Lower leg skin (tissue), 4 donors: Measurements from ENCODE around the gene PPFIBP2. TPM values are rescaled to one million over a fixed set of nuclear protein-coding genes. Genes with fewer than 3 reads are reported as not detected.
A peak's percentile ranks its signal among the peaks of the same experiment; 100 is the strongest.

Source experiments
- DNase-seq, 2 donors: peaks; one replicate each; pipeline ENCODE4 v3.0.0-alpha.2; 2019; ENCODE audit warnings: low spot score in 2 of 2
- H3K4me3 ChIP-seq: fragments of 200-600 bp; sonication (generic); 2 replicates; pipeline ENCODE4 v1.5.1; 2017; ENCODE audit warnings: mild to moderate bottlenecking, low read depth; ENCODE audit not compliant: poor library complexity, severe bottlenecking
- CTCF ChIP-seq, 3 donors: fragments of 450-650 bp; IDR thresholded peaks; one replicate each; pipeline ENCODE4 v1.5.1; 2016; ENCODE audit warnings: antibody characterized with exemption in 3 of 3, mild to moderate bottlenecking in 3 of 3, moderate library complexity in 2 of 3
- POLR2A ChIP-seq, 2 donors: fragments of 450-650 bp; IDR thresholded peaks; one replicate each; pipeline ENCODE4 v1.6.1; 2016 to 2017; ENCODE audit warnings: antibody characterized with exemption in 2 of 2, mild to moderate bottlenecking in 1 of 2, moderate library complexity in 1 of 2
- WGBS, 2 donors: methylation state at CpG; one replicate each; pipeline ENCODE4 v1.1.5; 2018; 5-methylcytosine and 5-hydroxymethylcytosine counted together
- intact Hi-C: fragments of 100-400 bp; cut with DNase I; formaldehyde crosslinking; loops from one replicate; pipeline ENCODE4 v1.15.0; 2023; ENCODE audit warnings: low total_unique reads
- total RNA-seq, 4 donors: library from RNA; depleted of rRNA; stranded (reverse); fragments of >200 nt; gene quantifications; one replicate each; pipeline ENCODE4 v1.1.0, GENCODE V29; 2016

The PPFIBP2 gene
- total RNA-seq, 4 donors from 2014 or later: 56.6 to 87.1 (median 69.5) TPM

GRCh38 chr11:7543302-7543701 lies 29.5 kb downstream of the PPFIBP2 start:
- intact Hi-C loops: no loop called here
- no peak for DNase-seq
- WGBS, 2 donors: 70 to 87% methylated on average over 1 of the region's 1 CpG
- no peak overlapping the region for H3K4me3 ChIP-seq
- TF ChIP-seq CTCF (IDR thresholded peaks at IDR 0.05): no peak
- no peak for TF ChIP-seq POLR2A (IDR thresholded peaks at IDR 0.05)

GRCh38 chr11:7544021-7544420 lies 30.2 kb downstream of the PPFIBP2 start:
- WGBS, 2 donors: 92 to 94% methylated on average over 3 of the region's 3 CpGs
- no peak overlapping the region for H3K4me3 ChIP-seq
- no peak for DNase-seq
- TF ChIP-seq POLR2A (IDR thresholded peaks at IDR 0.05) (no peak), CTCF (IDR thresholded peaks at IDR 0.05) (no peak)
- intact Hi-C loops: no loop called here

GRCh38 chr11:7545611-7546010 lies 31.8 kb downstream of the PPFIBP2 start:
- intact Hi-C loops: no loop called here
- TF ChIP-seq POLR2A (IDR thresholded peaks at IDR 0.05): no peak
- TF ChIP-seq CTCF (IDR thresholded peaks at IDR 0.05): no peak
- no peak for DNase-seq
- H3K4me3 ChIP-seq: no peak overlapping the region
- WGBS, 2 donors: 69 to 76% methylated on average over 4 of the region's 4 CpGs

GRCh38 chr11:7546324-7546791 lies 32.6 kb downstream of the PPFIBP2 start:
- DNase-seq: peak; percentile 74 to 89
- intact Hi-C loops: no loop called here
- TF ChIP-seq POLR2A (IDR thresholded peaks at IDR 0.05) (no peak), CTCF (IDR thresholded peaks at IDR 0.05) (no peak)
- no peak overlapping the region for H3K4me3 ChIP-seq
- WGBS, 2 donors: 45 to 60% methylated on average over 3 of the region's 3 CpGs

- no peak for TF ChIP-seq POLR2A (IDR thresholded peaks at IDR 0.05)
- TF ChIP-seq CTCF (IDR thresholded peaks at IDR 0.05): no peak
- WGBS, 2 donors: 52 to 63% methylated on average over 4 of the region's 4 CpGs
- intact Hi-C loops: no loop called here
- no peak overlapping the region for H3K4me3 ChIP-seq
- no peak for DNase-seq
Measured at GRCh38 chr11:7547687-7548086, 33.9 kb downstream of the PPFIBP2 start.

GRCh38 chr11:7548659-7549274 lies 35.0 kb downstream of the PPFIBP2 start:
- WGBS, 2 donors: 60 to 68% methylated on average over 7 of the region's 7 CpGs
- H3K4me3 ChIP-seq: no peak overlapping the region
- no peak for DNase-seq
- TF ChIP-seq CTCF (IDR thresholded peaks at IDR 0.05) (no peak), POLR2A (IDR thresholded peaks at IDR 0.05) (no peak)
- intact Hi-C loops: no loop called here
